ENCODE measurements around the gene BPIFB4.

BPIFB4 gene

DNA sequence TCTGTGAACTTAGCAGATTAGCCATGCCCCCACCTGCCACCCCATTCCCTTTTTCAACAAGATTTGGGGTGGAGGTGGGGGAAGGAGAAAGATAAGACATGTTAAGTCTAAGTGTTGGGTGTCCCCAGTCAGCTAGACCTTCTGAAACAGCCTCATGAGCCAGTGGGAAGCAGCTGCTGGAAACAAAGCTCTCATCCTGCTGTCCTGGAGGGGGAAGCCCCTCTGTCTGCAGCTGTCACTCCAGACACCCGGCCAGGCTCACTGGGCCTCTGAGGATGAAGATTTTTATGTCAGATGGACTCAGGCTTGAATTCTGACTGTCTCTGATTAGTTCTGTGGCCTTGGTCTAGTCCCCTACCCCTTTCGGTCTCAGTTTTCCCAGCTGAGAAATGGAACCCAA, 24.7 kb upstream of the BPIFB4 start:
- no peaks in the 10 kb centered on the region for H3K4me1 ChIP-seq

DNA sequence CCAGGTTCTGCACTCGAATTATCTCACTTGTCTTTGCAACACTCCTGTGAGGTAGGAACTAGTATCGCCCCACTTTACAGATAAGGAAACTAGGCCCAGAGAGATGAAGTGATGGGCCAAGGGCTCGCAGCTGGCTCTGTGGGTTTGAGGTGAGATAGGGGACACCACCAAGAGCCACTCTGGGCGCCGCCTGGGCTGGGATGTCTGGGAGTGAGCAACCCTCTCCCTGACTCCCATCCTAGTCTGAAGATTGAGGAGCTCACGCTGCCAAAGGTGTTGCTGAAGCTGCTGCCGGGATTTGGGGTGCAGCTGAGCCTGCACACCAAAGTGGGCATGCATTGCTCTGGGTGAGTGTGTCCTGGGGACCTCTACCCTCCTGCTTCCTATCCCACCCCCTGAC, 20.3 kb upstream of the BPIFB4 start:
- H3K36me3 ChIP-seq, result no peaks in the 10 kb centered on the region
- no peaks in the 10 kb centered on the region for H3K4me1 ChIP-seq
- no peak for DNase-seq
- TF ChIP-seq, protein P1, sequence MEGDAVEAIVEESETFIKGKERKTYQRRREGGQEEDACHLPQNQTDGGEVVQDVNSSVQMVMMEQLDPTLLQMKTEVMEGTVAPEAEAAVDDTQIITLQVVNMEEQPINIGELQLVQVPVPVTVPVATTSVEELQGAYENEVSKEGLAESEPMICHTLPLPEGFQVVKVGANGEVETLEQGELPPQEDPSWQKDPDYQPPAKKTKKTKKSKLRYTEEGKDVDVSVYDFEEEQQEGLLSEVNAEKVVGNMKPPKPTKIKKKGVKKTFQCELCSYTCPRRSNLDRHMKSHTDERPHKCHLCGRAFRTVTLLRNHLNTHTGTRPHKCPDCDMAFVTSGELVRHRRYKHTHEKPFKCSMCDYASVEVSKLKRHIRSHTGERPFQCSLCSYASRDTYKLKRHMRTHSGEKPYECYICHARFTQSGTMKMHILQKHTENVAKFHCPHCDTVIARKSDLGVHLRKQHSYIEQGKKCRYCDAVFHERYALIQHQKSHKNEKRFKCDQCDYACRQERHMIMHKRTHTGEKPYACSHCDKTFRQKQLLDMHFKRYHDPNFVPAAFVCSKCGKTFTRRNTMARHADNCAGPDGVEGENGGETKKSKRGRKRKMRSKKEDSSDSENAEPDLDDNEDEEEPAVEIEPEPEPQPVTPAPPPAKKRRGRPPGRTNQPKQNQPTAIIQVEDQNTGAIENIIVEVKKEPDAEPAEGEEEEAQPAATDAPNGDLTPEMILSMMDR (IDR thresholded peaks at IDR 0.05; ENCODE audit: low read depth, low read length), result no peak
- H3K9me3 ChIP-seq, result no peaks in the 10 kb centered on the region
- peaks cover 9% of the 10 kb centered on the region; the same call in 1 of the 2 replicates for H3K27me3 ChIP-seq
- H3K4me3 ChIP-seq (ENCODE audit: low read depth, low read length), result no peak overlapping the region

More for the DNA sequence above, 24.7 kb upstream of the BPIFB4 start:
- Histone ChIP-seq H3K4me3 (ENCODE audit: low read depth, low read length) (no peak overlapping the region), H3K36me3 (no peaks in the 10 kb centered on the region), H3K27me3 (peaks cover 9% of the 10 kb centered on the region; the same call in 1 of the 2 replicates), H3K9me3 (no peaks in the 10 kb centered on the region)
- no peak for DNase-seq
- TF ChIP-seq, protein P1 (IDR thresholded peaks at IDR 0.05; ENCODE audit: low read depth, low read length), result no peak

DNA sequence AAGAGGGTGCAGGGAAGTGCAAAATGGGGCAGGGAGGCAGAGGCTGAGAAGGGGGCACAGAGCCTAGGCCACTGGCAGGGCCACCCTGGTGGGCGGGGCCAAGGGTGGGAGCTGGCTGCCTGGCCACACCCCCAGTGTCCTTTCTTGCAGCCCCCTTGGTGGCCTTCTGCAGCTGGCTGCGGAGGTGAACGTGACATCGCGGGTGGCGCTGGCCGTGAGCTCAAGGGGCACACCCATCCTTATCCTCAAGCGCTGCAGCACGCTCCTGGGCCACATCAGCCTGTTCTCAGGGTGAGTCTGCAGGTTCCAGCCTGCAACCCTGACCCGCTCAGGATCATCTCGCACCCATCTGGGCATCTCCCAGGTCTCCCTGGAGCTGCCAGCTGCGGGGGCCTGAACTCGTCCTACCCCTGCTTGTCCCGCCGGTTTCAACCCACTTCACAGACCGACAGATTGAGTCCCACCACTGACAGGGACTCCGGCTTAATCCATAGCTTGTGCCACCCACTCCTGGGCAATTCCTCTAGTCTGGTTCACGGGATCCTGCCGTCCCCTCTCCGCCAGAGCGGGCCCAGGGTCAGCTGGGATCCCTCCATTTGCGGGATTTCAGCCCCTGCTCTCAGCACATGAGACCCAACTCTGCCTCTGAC, 19.6 kb upstream of the BPIFB4 start:
- H3K4me1 ChIP-seq, result no peaks in the 10 kb centered on the region
- H3K27me3 ChIP-seq, result peaks cover 9% of the 10 kb centered on the region; the same call in 1 of the 2 replicates
- no peaks in the 10 kb centered on the region for H3K9me3 ChIP-seq
- no peak overlapping the region for H3K4me3 ChIP-seq (ENCODE audit: low read depth, low read length)
- no peaks in the 10 kb centered on the region for H3K36me3 ChIP-seq
- no peak for DNase-seq
- TF ChIP-seq, protein P1 (IDR thresholded peaks at IDR 0.05; ENCODE audit: low read depth, low read length), result no peak

DNA sequence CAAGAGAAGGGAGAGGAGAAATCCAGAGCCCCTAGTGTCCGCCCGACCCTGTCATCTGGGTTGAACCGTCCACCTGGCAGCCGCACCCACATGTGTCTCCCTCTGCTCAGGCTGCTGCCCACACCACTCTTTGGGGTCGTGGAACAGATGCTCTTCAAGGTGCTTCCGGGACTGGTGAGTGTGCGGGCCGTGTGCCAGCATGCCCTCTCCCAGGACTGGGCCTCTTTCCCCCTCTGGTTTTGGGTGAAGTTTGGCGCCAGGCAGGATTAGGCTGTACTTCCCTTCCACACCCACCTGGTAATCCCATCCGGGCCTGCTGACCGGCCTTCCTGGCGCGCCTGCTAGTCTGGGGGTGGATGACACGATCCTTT, 17.8 kb upstream of the BPIFB4 start:
- Histone ChIP-seq H3K9me3 (no peaks in the 10 kb centered on the region), H3K27me3 (no peaks in the 10 kb centered on the region), H3K4me3 (ENCODE audit: low read depth, low read length) (no peak overlapping the region), H3K36me3 (no peaks in the 10 kb centered on the region), H3K4me1 (no peaks in the 10 kb centered on the region)
- no peak for DNase-seq
- TF ChIP-seq, protein P1 (IDR thresholded peaks at IDR 0.05; ENCODE audit: low read depth, low read length), result no peak

- no peak for DNase-seq
- Histone ChIP-seq H3K27me3 (no peaks in the 10 kb centered on the region), H3K9me3 (no peaks in the 10 kb centered on the region)
Measured at GRCh38 chr20:33062105-33062824, 17.2 kb upstream of the BPIFB4 start.

More at GRCh38 chr20:33062105-33062824, 17.2 kb upstream of the BPIFB4 start:
- H3K4me1 ChIP-seq, result no peaks in the 10 kb centered on the region
- TF ChIP-seq, protein P1 (IDR thresholded peaks at IDR 0.05; ENCODE audit: low read depth, low read length), result no peak
- H3K4me3 ChIP-seq (ENCODE audit: low read depth, low read length), result no peak overlapping the region
- no peaks in the 10 kb centered on the region for H3K36me3 ChIP-seq
